Left lung (tissue), 10 donors: ENCODE results near the gene FGF14. TPM values are rescaled to one million over a fixed set of nuclear protein-coding genes. Genes with fewer than 3 reads are reported as not detected.

Experiments used
- ATAC-seq: fragments of 200-7000 bp; cut with Tn5 transposase; one replicate; pipeline ENCODE4 v1.9.1; 2020; ENCODE audit warnings: moderate library complexity
- DNase-seq, 4 donors: peaks; one replicate each; pipeline ENCODE4 v3.0.0-alpha.2; 2013 to 2020
- H3K27ac ChIP-seq, 2 donors: fragments of 200-600 bp; sonication (generic) in 1 of 2; one replicate each; pipeline versions ENCODE4 v1.5.0 to v1.8.0; 2020 to 2021
- H3K27me3 ChIP-seq, 2 donors: fragments of 200-600 bp; sonication (generic) in 1 of 2; one replicate each; pipeline versions ENCODE4 v1.5.0 to v1.8.0; 2020 to 2021
- H3K36me3 ChIP-seq, 2 donors: fragments of 200-600 bp; sonication (generic) in 1 of 2; one replicate each; pipeline versions ENCODE4 v1.5.0 to v1.8.0; 2020 to 2021
- H3K4me1 ChIP-seq, 2 donors: fragments of 200-600 bp; one replicate each; pipeline ENCODE4 v1.8.0; 2021
- H3K4me3 ChIP-seq, 2 donors: fragments of 200-600 bp; sonication (generic) in 1 of 2; one replicate each; pipeline versions ENCODE4 v1.5.0 to v1.8.0; 2020 to 2021; ENCODE audit warnings: mild to moderate bottlenecking in 1 of 2
- H3K9me3 ChIP-seq, 2 donors: fragments of 200-600 bp; sonication (generic) in 1 of 2; one replicate each; pipeline versions ENCODE4 v1.5.0 to v1.8.0; 2020 to 2021
- CTCF ChIP-seq, 2 donors: fragments of 200-600 bp; sonication (generic) in 1 of 2; IDR thresholded peaks; one replicate each; pipeline versions ENCODE4 v1.5.0 to v1.8.0; 2021; ENCODE audit warnings: antibody characterized with exemption in 2 of 2
- intact Hi-C, 2 donors: fragments of 100-400 bp; cut with DNase I; formaldehyde crosslinking; loops; one replicate each; pipeline versions ENCODE4 v1.11.2 to v1.14.2; 2022
- polyA plus RNA-seq, 6 donors: library from polyadenylated mRNA; unstranded; fragments of 120-200 nt; gene quantifications; one replicate each; pipeline ENCODE4 v1.2.1, GENCODE V29; 2013; ENCODE audit not compliant: insufficient read length in 6 of 6
- total RNA-seq, 2 donors: library from RNA; stranded (reverse); fragmentation: NEBNext Ultra II Directional; extraction: Animal tissue kit (Norgen Biotek cat#: 25700); gene quantifications; one replicate each; pipeline ENCODE4 v1.2.1, GENCODE V29; 2021
- donor health status: DM: no; HTN: yes; CAD: no.
- donor health status: DM: no; HTN: no; CAD: no.

FGF14 gene
- total and polyA plus RNA-seq, 8 donors = 0.45 to 3.4 (median 0.78) TPM

- Histone ChIP-seq H3K4me1 (no peaks in the 10 kb centered on the region), H3K36me3 (no peaks in the 10 kb centered on the region), H3K4me3 (no peak overlapping the region), H3K27ac (no peak overlapping the region), H3K27me3 (no peaks in the 10 kb centered on the region), H3K9me3 (no peaks in the 10 kb centered on the region)
- ATAC-seq = no peak
- DNase-seq = no peak
- intact Hi-C loops = no loop called here
- TF ChIP-seq CTCF (IDR thresholded peaks at IDR 0.05) = no peak
Observed at GRCh38 chr13:101714195-101714594, 687.7 kb downstream of the FGF14 start.

GRCh38 chr13:101712026-101712348 is 689.9 kb downstream of the FGF14 start:
- DNase-seq (no peak), ATAC-seq (no peak)
- Histone ChIP-seq H3K27ac (no peak overlapping the region), H3K4me3 (no peak overlapping the region), H3K9me3 (no peaks in the 10 kb centered on the region), H3K4me1 (no peaks in the 10 kb centered on the region), H3K36me3 (no peaks in the 10 kb centered on the region), H3K27me3 (no peaks in the 10 kb centered on the region)
- intact Hi-C loops = no loop called here
- TF ChIP-seq CTCF (IDR thresholded peaks at IDR 0.05) = no peak

- Histone ChIP-seq H3K36me3 (no peaks in the 10 kb centered on the region), H3K9me3 (no peaks in the 10 kb centered on the region), H3K27me3 (no peaks in the 10 kb centered on the region), H3K27ac (no peak overlapping the region), H3K4me1 (no peaks in the 10 kb centered on the region), H3K4me3 (no peak overlapping the region)
- DNase-seq = no peak
- no peak for ATAC-seq
- intact Hi-C loops = no loop called here
- no peak for TF ChIP-seq CTCF (IDR thresholded peaks at IDR 0.05)
Observed at GRCh38 chr13:101711307-101712025, 690.4 kb downstream of the FGF14 start.

GRCh38 chr13:101709952-101710351 is 691.9 kb downstream of the FGF14 start:
- ATAC-seq (no peak), DNase-seq (no peak)
- Histone ChIP-seq H3K9me3 (no peaks in the 10 kb centered on the region), H3K36me3 (no peaks in the 10 kb centered on the region), H3K27ac (no peak overlapping the region), H3K27me3 (no peaks in the 10 kb centered on the region), H3K4me1 (peaks cover 0 to 5% of the 10 kb centered on the region in 2 donors), H3K4me3 (no peak overlapping the region)
- TF ChIP-seq CTCF (IDR thresholded peaks at IDR 0.05) = no peak
- intact Hi-C loops = no loop called here

GRCh38 chr13:101708115-101708514 is 693.7 kb downstream of the FGF14 start:
- Histone ChIP-seq H3K4me1 (peaks cover 0 to 5% of the 10 kb centered on the region in 2 donors), H3K4me3 (no peak overlapping the region), H3K36me3 (no peaks in the 10 kb centered on the region), H3K27me3 (no peaks in the 10 kb centered on the region), H3K27ac (no peak overlapping the region), H3K9me3 (no peaks in the 10 kb centered on the region)
- intact Hi-C loops = no loop called here
- DNase-seq = no peak
- TF ChIP-seq CTCF (IDR thresholded peaks at IDR 0.05) = no peak
- no peak for ATAC-seq
